Activated T-cell treated with anti-CD3 and anti-CD28 coated beads, Interleukin-2, amount 50 U/mL, for 72 hours (primary cell): ENCODE measurements around the gene LRRC71. TPM values are rescaled to one million over a fixed set of nuclear protein-coding genes. Genes with fewer than 3 reads are reported as not detected.
A peak's percentile ranks its signal among the peaks of the same experiment; 100 is the strongest.

ENCODE experiments used
- ATAC-seq, 2 donors: fragments of 150-1000 bp; cut with Tn5 transposase; replicated peaks in 1 of 2; 2 replicates each; pipeline ENCODE4 v1.10.0; 2021; ENCODE audit warnings: moderate library complexity in 2 of 2, mild to moderate bottlenecking in 1 of 2
- DNase-seq, 2 donors: peaks; one replicate each; pipeline ENCODE4 v3.0.0; 2021 to 2022; ENCODE audit warnings: mixed read lengths in 1 of 2
- H3K27ac Mint-ChIP-seq: one replicate; pipeline ENCODE4 v1.8.0; 2022; ENCODE audit warnings: mild to moderate bottlenecking, moderate library complexity, mixed read lengths
- H3K27me3 Mint-ChIP-seq: one replicate; pipeline ENCODE4 v1.8.0; 2022; ENCODE audit warnings: low read depth, mixed read lengths
- H3K36me3 Mint-ChIP-seq, 2 donors: one replicate each; pipeline ENCODE4 v1.8.0; 2022; ENCODE audit warnings: mixed read lengths in 2 of 2, mild to moderate bottlenecking in 1 of 2; ENCODE audit not compliant: insufficient read depth in 2 of 2
- H3K4me1 Mint-ChIP-seq: one replicate; pipeline ENCODE4 v1.8.0; 2022; ENCODE audit warnings: low read depth, mixed read lengths
- H3K4me3 Mint-ChIP-seq, 2 donors: one replicate each; pipeline ENCODE4 v1.8.0; 2022; ENCODE audit warnings: mild to moderate bottlenecking in 2 of 2, mixed read lengths in 2 of 2, moderate library complexity in 2 of 2
- H3K9me3 Mint-ChIP-seq, 2 donors: one replicate each; pipeline ENCODE4 v1.8.0; 2022; ENCODE audit warnings: mixed read lengths in 2 of 2
- total RNA-seq, 2 donors: library from RNA; stranded (reverse); gene quantifications; one replicate each; pipeline ENCODE4 v1.2.3, GENCODE V29; 2022

Gene LRRC71
- total RNA-seq, 2 donors from 2014 or later = not detected

DNA sequence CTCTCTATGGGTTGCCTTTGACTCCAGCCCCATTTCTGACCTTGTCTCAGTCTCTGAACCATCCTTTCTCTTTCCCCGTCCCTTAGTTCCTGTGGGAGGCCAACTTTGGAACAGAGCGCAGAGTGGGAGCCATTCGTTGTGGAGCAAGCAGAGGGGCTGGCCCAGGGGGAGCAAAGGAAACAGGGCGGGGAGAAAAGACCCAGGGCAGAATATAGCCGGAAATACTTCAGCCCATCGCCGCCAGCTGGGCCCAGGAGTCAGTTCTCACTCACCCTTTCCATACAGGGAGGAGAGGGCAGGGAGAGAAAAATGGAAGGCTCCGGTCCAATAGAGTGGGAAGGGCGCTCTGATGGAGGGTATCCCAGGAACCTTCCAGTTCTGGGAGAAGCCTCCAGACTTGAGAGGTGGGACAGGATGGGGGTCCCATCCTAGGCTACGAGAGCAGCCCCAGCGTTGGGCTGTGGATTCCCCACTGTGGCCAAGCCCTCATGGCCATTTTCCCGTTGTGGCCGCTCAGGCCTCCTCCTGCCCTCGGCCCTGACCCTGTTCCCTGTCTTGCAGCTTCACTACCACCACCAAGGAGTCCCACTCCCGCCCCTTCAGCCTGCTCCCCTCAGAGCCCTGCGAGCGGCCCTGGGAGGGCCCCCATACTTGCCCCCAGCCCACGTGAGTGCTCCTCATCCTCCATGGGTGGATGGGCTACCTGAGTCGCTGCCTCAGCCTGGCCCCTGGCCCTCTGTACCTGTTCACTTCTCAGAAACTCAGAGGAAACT lies 16.1 kb upstream of the LRRC71 start:
- Mint-ChIP-seq H3K4me3 (no peak overlapping the region), H3K36me3 (no peaks in the 10 kb centered on the region), H3K27me3 (no peaks in the 10 kb centered on the region), H3K9me3 (no peaks in the 10 kb centered on the region), H3K4me1 (no peaks in the 10 kb centered on the region), H3K27ac (no peak overlapping the region)
- DNase-seq (no peak), ATAC-seq (no peak)

DNA sequence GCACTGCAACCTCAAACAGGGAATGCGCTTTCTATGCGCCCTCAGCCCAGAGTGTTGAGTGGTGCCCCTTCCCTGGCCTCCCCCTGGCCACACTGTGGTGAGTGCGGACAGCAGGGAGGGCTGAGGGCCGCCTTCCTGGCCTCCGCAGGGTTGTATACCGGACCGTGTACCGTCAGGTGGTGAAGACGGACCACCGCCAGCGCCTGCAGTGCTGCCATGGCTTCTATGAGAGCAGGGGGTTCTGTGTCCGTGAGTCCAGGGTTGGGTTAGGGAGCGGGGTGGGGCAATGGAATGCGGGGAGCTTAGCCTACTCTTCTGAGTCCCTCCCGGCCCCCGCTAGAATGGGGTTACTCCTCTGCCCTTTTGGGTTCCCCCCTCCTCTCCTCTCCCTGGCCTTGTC lies 15.3 kb upstream of the LRRC71 start:
- H3K9me3 Mint-ChIP-seq = no peaks in the 10 kb centered on the region
- H3K4me1 Mint-ChIP-seq = no peaks in the 10 kb centered on the region
- no peak overlapping the region for H3K27ac Mint-ChIP-seq
- H3K27me3 Mint-ChIP-seq = no peaks in the 10 kb centered on the region
- DNase-seq (no peak), ATAC-seq (no peak)
- no peaks in the 10 kb centered on the region for H3K36me3 Mint-ChIP-seq
- no peak overlapping the region for H3K4me3 Mint-ChIP-seq

GRCh38 chr1:156905651-156906050 lies 14.8 kb upstream of the LRRC71 start:
- no peak for ATAC-seq
- no peak for DNase-seq
- H3K4me3 Mint-ChIP-seq = no peak overlapping the region
- H3K4me1 Mint-ChIP-seq = no peaks in the 10 kb centered on the region
- H3K36me3 Mint-ChIP-seq = no peaks in the 10 kb centered on the region
- H3K27me3 Mint-ChIP-seq = peaks cover 4% of the 10 kb centered on the region
- no peaks in the 10 kb centered on the region for H3K9me3 Mint-ChIP-seq
- no peak overlapping the region for H3K27ac Mint-ChIP-seq

DNA sequence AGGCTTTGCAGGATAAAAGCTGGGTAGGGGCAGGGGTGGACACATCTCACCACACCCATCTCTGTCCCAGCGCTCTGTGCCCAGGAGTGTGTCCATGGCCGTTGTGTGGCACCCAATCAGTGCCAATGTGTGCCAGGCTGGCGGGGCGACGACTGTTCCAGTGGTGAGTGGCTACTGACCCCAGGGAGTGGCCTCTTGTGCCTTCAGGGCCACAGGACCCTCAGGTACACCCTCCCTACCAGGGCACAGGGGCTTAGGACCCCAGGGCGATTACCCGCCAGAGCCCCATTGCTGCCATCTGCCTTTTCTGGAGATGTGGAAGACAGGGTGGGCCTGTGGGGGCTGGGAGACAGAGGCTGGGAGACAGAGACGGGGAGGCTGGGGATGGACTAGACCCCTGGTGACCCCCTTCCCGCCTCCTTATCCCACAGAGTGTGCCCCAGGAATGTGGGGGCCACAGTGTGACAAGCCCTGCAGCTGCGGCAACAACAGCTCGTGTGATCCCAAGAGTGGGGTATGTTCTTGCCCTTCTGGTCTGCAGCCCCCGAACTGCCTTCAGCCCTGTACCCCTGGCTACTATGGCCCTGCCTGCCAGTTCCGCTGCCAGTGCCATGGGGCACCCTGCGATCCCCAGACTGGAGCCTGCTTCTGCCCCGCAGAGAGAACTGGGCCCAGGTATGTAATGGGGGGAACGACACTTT lies 14.1 kb upstream of the LRRC71 start:
- no peaks in the 10 kb centered on the region for H3K36me3 Mint-ChIP-seq
- no peaks in the 10 kb centered on the region for H3K9me3 Mint-ChIP-seq
- ATAC-seq (no peak), DNase-seq (no peak)
- H3K4me1 Mint-ChIP-seq = no peaks in the 10 kb centered on the region
- no peak overlapping the region for H3K27ac Mint-ChIP-seq
- peaks cover 10% of the 10 kb centered on the region for H3K27me3 Mint-ChIP-seq
- H3K4me3 Mint-ChIP-seq = no peak overlapping the region

DNA sequence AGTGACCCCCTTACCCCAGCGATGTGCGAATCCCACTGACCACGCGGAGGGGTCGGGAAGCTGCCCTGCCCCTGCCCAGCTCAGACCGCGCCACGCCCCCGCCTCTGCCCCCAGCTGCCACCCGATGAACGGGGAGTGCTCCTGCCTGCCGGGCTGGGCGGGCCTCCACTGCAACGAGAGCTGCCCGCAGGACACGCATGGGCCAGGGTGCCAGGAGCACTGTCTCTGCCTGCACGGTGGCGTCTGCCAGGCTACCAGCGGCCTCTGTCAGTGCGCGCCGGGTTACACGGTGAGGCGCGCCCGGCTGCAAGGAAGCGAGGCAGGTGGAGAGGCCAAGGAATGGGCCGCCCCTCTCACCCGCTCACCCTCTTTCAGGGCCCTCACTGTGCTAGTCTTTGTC lies 11.9 kb upstream of the LRRC71 start:
- H3K27me3 Mint-ChIP-seq = peaks cover 10% of the 10 kb centered on the region
- DNase-seq (no peak), ATAC-seq (no peak)
- H3K9me3 Mint-ChIP-seq = no peaks in the 10 kb centered on the region
- no peaks in the 10 kb centered on the region for H3K4me1 Mint-ChIP-seq
- no peaks in the 10 kb centered on the region for H3K36me3 Mint-ChIP-seq
- no peak overlapping the region for H3K4me3 Mint-ChIP-seq
- no peak overlapping the region for H3K27ac Mint-ChIP-seq

GRCh38 chr1:156908955-156909354 lies 11.5 kb upstream of the LRRC71 start:
- H3K4me1 Mint-ChIP-seq = no peaks in the 10 kb centered on the region
- DNase-seq (no peak), ATAC-seq (no peak)

GRCh38 chr1:156909671-156910070 lies 10.8 kb upstream of the LRRC71 start:
- no peak overlapping the region for H3K4me3 Mint-ChIP-seq
- H3K27me3 Mint-ChIP-seq = peaks cover 15% of the 10 kb centered on the region
- H3K36me3 Mint-ChIP-seq = no peaks in the 10 kb centered on the region
- no peaks in the 10 kb centered on the region for H3K9me3 Mint-ChIP-seq
- H3K27ac Mint-ChIP-seq = no peak overlapping the region
- no peak for ATAC-seq
- DNase-seq = no peak
- no peaks in the 10 kb centered on the region for H3K4me1 Mint-ChIP-seq

More at GRCh38 chr1:156908955-156909354, 11.5 kb upstream of the LRRC71 start:
- no peaks in the 10 kb centered on the region for H3K36me3 Mint-ChIP-seq
- H3K27ac Mint-ChIP-seq = no peak overlapping the region
- no peak overlapping the region for H3K4me3 Mint-ChIP-seq
- no peaks in the 10 kb centered on the region for H3K9me3 Mint-ChIP-seq
- peaks cover 12% of the 10 kb centered on the region for H3K27me3 Mint-ChIP-seq

DNA sequence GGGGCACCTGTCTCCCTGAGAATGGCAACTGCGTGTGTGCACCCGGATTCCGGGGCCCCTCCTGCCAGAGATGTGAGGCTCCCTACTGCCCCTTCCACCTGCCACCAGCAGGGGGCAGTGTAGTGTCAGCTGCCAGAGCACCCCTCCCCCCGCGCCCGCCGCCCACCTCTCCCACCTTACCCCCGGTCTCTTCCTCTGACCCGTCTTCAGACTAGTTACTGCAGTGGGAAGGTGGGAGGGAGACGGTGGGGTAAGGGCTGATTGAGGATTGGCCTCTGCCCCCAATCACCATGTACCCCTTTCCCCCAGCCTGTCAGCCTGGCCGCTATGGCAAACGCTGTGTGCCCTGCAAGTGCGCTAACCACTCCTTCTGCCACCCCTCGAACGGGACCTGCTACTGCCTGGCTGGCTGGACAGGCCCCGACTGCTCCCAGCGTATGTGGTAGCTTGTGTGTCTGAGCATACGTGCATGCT lies 10.1 kb upstream of the LRRC71 start:
- ATAC-seq (peak; percentile 60 to 68), DNase-seq (peak; percentile 57 to 70)
- H3K36me3 Mint-ChIP-seq = no peaks in the 10 kb centered on the region
- no peaks in the 10 kb centered on the region for H3K9me3 Mint-ChIP-seq
- H3K27me3 Mint-ChIP-seq = peaks cover 18% of the 10 kb centered on the region
- H3K4me3 Mint-ChIP-seq = no peak overlapping the region
- H3K4me1 Mint-ChIP-seq = no peaks in the 10 kb centered on the region
- no peak overlapping the region for H3K27ac Mint-ChIP-seq

DNA sequence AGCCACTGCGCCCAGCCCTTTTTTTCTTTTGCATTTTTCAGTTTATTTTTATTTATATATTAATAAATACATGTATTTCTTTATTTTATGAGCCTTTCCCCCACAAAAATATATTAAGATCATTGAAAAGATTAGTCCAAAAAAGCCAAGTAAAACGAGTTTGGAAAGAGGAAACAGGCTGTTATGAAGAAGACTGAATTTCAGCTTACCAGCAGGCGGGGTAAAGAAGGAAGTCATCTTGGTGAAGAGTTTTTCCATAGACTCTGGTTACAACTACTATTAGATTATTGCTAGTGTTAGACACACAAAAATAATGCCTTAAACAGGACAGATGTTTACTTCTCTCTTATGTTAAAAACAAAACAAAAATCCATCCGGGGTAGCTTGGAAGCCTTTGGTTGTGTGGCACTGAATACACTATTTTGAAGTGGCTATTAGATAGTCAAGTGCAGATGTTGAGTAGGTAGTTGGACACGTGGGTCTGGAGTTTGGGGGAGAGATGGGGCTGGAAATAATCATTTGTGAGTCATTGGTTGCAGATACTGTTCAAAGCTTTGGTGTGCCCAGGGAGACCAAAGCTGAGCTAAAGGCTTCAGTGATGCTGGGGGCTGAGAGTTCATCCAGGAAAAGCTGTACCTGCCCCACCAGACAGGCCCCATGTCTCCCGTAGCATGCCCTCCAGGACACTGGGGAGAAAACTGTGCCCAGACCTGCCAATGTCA lies 8.7 kb upstream of the LRRC71 start:
- H3K9me3 Mint-ChIP-seq = no peaks in the 10 kb centered on the region

DNA sequence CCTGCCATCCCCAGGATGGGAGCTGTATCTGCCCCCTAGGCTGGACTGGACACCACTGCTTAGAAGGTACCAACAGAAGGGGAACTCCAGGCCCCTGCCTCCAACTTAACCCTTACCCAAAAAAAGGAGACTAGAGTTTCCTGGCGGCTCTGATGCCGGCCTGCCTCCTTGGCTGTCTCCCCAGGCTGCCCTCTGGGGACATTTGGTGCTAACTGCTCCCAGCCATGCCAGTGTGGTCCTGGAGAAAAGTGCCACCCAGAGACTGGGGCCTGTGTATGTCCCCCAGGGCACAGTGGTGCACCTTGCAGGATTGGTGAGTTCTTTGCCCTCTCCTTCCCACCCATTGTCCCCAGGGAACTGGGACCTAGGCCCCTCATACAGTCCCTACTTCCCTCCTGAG lies 8.1 kb upstream of the LRRC71 start:
- H3K4me3 Mint-ChIP-seq = no peak overlapping the region
- H3K9me3 Mint-ChIP-seq = no peaks in the 10 kb centered on the region

More for the DNA sequence above, 8.7 kb upstream of the LRRC71 start:
- H3K4me3 Mint-ChIP-seq = no peak overlapping the region
- H3K27ac Mint-ChIP-seq = no peak overlapping the region
- peaks cover 24% of the 10 kb centered on the region for H3K27me3 Mint-ChIP-seq
- ATAC-seq (no peak), DNase-seq (no peak)
- no peaks in the 10 kb centered on the region for H3K36me3 Mint-ChIP-seq
- H3K4me1 Mint-ChIP-seq = no peaks in the 10 kb centered on the region

GRCh38 chr1:156912861-156913808 lies 7.3 kb upstream of the LRRC71 start:
- no peak overlapping the region for H3K27ac Mint-ChIP-seq
- no peaks in the 10 kb centered on the region for H3K36me3 Mint-ChIP-seq
- H3K27me3 Mint-ChIP-seq = peaks cover 25% of the 10 kb centered on the region
- no peaks in the 10 kb centered on the region for H3K4me1 Mint-ChIP-seq
- ATAC-seq (no peak), DNase-seq (no peak)
- H3K4me3 Mint-ChIP-seq = no peak overlapping the region
- no peaks in the 10 kb centered on the region for H3K9me3 Mint-ChIP-seq

More for the DNA sequence above, 8.1 kb upstream of the LRRC71 start:
- ATAC-seq (no peak), DNase-seq (no peak)
- no peaks in the 10 kb centered on the region for H3K36me3 Mint-ChIP-seq
- no peaks in the 10 kb centered on the region for H3K4me1 Mint-ChIP-seq
- H3K27me3 Mint-ChIP-seq = peaks cover 24% of the 10 kb centered on the region
- no peak overlapping the region for H3K27ac Mint-ChIP-seq

GRCh38 chr1:156913809-156914387 lies 6.5 kb upstream of the LRRC71 start:
- no peak for ATAC-seq
- H3K27me3 Mint-ChIP-seq = peaks cover 33% of the 10 kb centered on the region
- no peak overlapping the region for H3K4me3 Mint-ChIP-seq
- H3K4me1 Mint-ChIP-seq = no peaks in the 10 kb centered on the region
- H3K9me3 Mint-ChIP-seq = no peaks in the 10 kb centered on the region
- H3K27ac Mint-ChIP-seq = no peak overlapping the region
- H3K36me3 Mint-ChIP-seq = no peaks in the 10 kb centered on the region
- no peak for DNase-seq
